Measurements from ENCODE around the gene MYRF. TPM values are rescaled to one million over a fixed set of nuclear protein-coding genes. Genes with fewer than 3 reads are reported as not detected.

Gene MYRF
- total RNA-seq, 1 donor from 2014 or later: 1.6 TPM

- H3K36me3 Mint-ChIP-seq (ENCODE audit: low read depth): peaks cover 20% of the 10 kb centered on the region
- no peaks in the 10 kb centered on the region for H3K9me3 Mint-ChIP-seq (ENCODE audit: low read depth)
- TF ChIP-seq CTCF (IDR thresholded peaks at IDR 0.05): no peak
- H3K27ac Mint-ChIP-seq (ENCODE audit: unreplicated experiment): no peak overlapping the region
- H3K27me3 Mint-ChIP-seq (ENCODE audit: low read depth): no peaks in the 10 kb centered on the region
- peak; percentile 59 for DNase-seq (ENCODE audit: low spot score)
- peaks cover 10% of the 10 kb centered on the region for H3K4me1 Mint-ChIP-seq (ENCODE audit: low read depth)
- no peak overlapping the region for H3K4me3 Mint-ChIP-seq (ENCODE audit: unreplicated experiment)
These were observed 58.3 kb downstream of the MYRF start for GRCh38 chr11:61810671-61811175.

GRCh38 chr11:61811831-61812230 lies 59.4 kb downstream of the MYRF start:
- no peak overlapping the region for H3K4me3 Mint-ChIP-seq (ENCODE audit: unreplicated experiment)
- H3K36me3 Mint-ChIP-seq (ENCODE audit: low read depth): peaks cover 20% of the 10 kb centered on the region
- peak; percentile 19 for DNase-seq (ENCODE audit: low spot score)
- H3K4me1 Mint-ChIP-seq (ENCODE audit: low read depth): peaks cover 10% of the 10 kb centered on the region
- no peak overlapping the region for H3K27ac Mint-ChIP-seq (ENCODE audit: unreplicated experiment)
- no peaks in the 10 kb centered on the region for H3K27me3 Mint-ChIP-seq (ENCODE audit: low read depth)
- no peak for TF ChIP-seq CTCF (IDR thresholded peaks at IDR 0.05)
- H3K9me3 Mint-ChIP-seq (ENCODE audit: low read depth): no peaks in the 10 kb centered on the region

DNA sequence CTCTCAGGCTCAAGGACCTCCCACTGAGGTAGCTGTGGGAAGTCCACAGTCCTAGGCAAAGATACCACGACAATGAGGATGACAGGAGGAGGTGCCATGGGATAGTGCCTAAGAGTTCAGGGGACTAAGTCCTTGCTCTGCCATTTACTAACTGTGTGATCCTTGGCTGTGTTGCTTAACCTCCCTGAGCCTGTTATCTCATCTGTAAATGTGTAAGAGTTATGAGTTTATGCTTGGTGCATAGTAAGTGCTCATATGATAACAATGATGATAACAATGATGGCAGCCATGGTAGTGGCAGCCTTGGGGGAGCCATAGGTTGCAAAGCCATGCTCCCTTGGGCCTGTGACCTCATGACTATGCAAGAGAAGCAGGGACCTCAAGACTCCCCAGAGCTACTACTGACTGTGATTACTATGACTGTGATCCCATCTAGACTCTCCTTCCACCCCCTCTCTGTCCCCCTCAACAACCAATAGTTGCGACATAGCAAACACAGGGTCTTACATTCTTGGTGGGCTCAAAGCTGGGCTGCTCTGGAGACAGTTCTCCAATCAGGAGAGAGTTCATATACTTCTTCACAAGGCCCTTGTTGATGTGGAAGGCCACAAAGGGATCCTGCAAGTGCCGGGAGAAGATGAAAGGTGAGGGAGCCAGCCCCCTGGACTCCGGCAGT lies 60.4 kb downstream of the MYRF start:
- no peak overlapping the region for H3K4me3 Mint-ChIP-seq (ENCODE audit: unreplicated experiment)
- TF ChIP-seq CTCF (IDR thresholded peaks at IDR 0.05): no peak

GRCh38 chr11:61814247-61814957 lies 62.0 kb downstream of the MYRF start:
- no peaks in the 10 kb centered on the region for H3K9me3 Mint-ChIP-seq (ENCODE audit: low read depth)
- no peaks in the 10 kb centered on the region for H3K27me3 Mint-ChIP-seq (ENCODE audit: low read depth)
- H3K4me1 Mint-ChIP-seq (ENCODE audit: low read depth): peaks cover 18% of the 10 kb centered on the region
- peak overlapping the region; percentile 96 for H3K4me3 Mint-ChIP-seq (ENCODE audit: unreplicated experiment)
- no peak for TF ChIP-seq CTCF (IDR thresholded peaks at IDR 0.05)
- H3K27ac Mint-ChIP-seq (ENCODE audit: unreplicated experiment): peak overlapping the region; percentile 98
- peak; percentile 54 for DNase-seq (ENCODE audit: low spot score)
- H3K36me3 Mint-ChIP-seq (ENCODE audit: low read depth): peaks cover 14% of the 10 kb centered on the region

More for the DNA sequence above, 60.4 kb downstream of the MYRF start:
- Mint-ChIP-seq H3K27ac (ENCODE audit: unreplicated experiment) (no peak overlapping the region), H3K9me3 (ENCODE audit: low read depth) (no peaks in the 10 kb centered on the region), H3K27me3 (ENCODE audit: low read depth) (no peaks in the 10 kb centered on the region), H3K4me1 (ENCODE audit: low read depth) (peaks cover 18% of the 10 kb centered on the region), H3K36me3 (ENCODE audit: low read depth) (peaks cover 20% of the 10 kb centered on the region)
- DNase-seq (ENCODE audit: low spot score): peak; percentile 27

GRCh38 chr11:61814958-61815789 lies 62.7 kb downstream of the MYRF start:
- peaks cover 10% of the 10 kb centered on the region for H3K36me3 Mint-ChIP-seq (ENCODE audit: low read depth)
- H3K4me3 Mint-ChIP-seq (ENCODE audit: unreplicated experiment): peak overlapping the region; percentile 96
- TF ChIP-seq CTCF (IDR thresholded peaks at IDR 0.05): no peak
- DNase-seq (ENCODE audit: low spot score): peak; percentile 98
- H3K27ac Mint-ChIP-seq (ENCODE audit: unreplicated experiment): peak overlapping the region; percentile 98
- H3K9me3 Mint-ChIP-seq (ENCODE audit: low read depth): no peaks in the 10 kb centered on the region
- no peaks in the 10 kb centered on the region for H3K27me3 Mint-ChIP-seq (ENCODE audit: low read depth)
- peaks cover 18% of the 10 kb centered on the region for H3K4me1 Mint-ChIP-seq (ENCODE audit: low read depth)
